ENCODE measurements around the gene PSKH1. TPM values are rescaled to one million over a fixed set of nuclear protein-coding genes. Genes with fewer than 3 reads are reported as not detected.
A peak's percentile ranks its signal among the peaks of the same experiment; 100 is the strongest.

The PSKH1 gene
- total RNA-seq, result 10 to 100 TPM; 15.4 to 20.1 TPM

- H3K27ac Mint-ChIP-seq, result peak within 1 kb of the TSS; percentile 92 to 95
- H3K4me1 Mint-ChIP-seq (ENCODE audit: low read depth in 2 of 2), result peaks cover 18 to 20% of the 10 kb centered on the region in 2 donors
- DNase-seq (ENCODE audit: low spot score) (peak; percentile 95), ATAC-seq (peak; percentile 99 to 100)
- H3K36me3 Mint-ChIP-seq, result no peaks in the 10 kb centered on the region
- peak within 1 kb of the TSS; percentile 97 for H3K4me3 Mint-ChIP-seq
- H3K27me3 Mint-ChIP-seq, result no peaks in the 10 kb centered on the region
- no peaks in the 10 kb centered on the region for H3K9me3 Mint-ChIP-seq
These were observed at the start of gene PSKH1 for GRCh38 chr16:67892899-67893742. PSKH1 (plus strand) TSS chr16:67893254; CDS start chr16:67908750, 15,496 bp downstream.

GRCh38 chr16:67843343-67843765 is 49.7 kb upstream of the PSKH1 start:
- Mint-ChIP-seq H3K9me3 (no peaks in the 10 kb centered on the region), H3K27me3 (no peaks in the 10 kb centered on the region), H3K36me3 (no peaks in the 10 kb centered on the region), H3K4me1 (ENCODE audit: low read depth in 2 of 2) (peaks cover 27 to 31% of the 10 kb centered on the region in 2 donors), H3K27ac (peak overlapping the region; percentile 86 to 90), H3K4me3 (peak overlapping the region; percentile 92)
- DNase-seq (ENCODE audit: low spot score) (no peak), ATAC-seq (no peak)

GRCh38 chr16:67844497-67844896 is 48.6 kb upstream of the PSKH1 start:
- DNase-seq (ENCODE audit: low spot score), result no peak
- Mint-ChIP-seq H3K9me3 (no peaks in the 10 kb centered on the region), H3K27me3 (no peaks in the 10 kb centered on the region), H3K27ac (no peak overlapping the region), H3K4me1 (ENCODE audit: low read depth in 2 of 2) (peaks cover 30 to 36% of the 10 kb centered on the region in 2 donors), H3K36me3 (no peaks in the 10 kb centered on the region), H3K4me3 (no peak overlapping the region)
- no peak for ATAC-seq

- Mint-ChIP-seq H3K4me3 (peak overlapping the region; percentile 95), H3K27me3 (no peaks in the 10 kb centered on the region), H3K4me1 (ENCODE audit: low read depth in 2 of 2) (peaks cover 30 to 36% of the 10 kb centered on the region in 2 donors), H3K9me3 (no peaks in the 10 kb centered on the region), H3K27ac (peak overlapping the region; percentile 95 to 97), H3K36me3 (no peaks in the 10 kb centered on the region)
- ATAC-seq (no peak), DNase-seq (ENCODE audit: low spot score) (no peak)
These were observed 47.6 kb upstream of the PSKH1 start for GRCh38 chr16:67845291-67846062.

GRCh38 chr16:67846063-67846319 is 47.1 kb upstream of the PSKH1 start:
- H3K9me3 Mint-ChIP-seq, result no peaks in the 10 kb centered on the region
- H3K4me3 Mint-ChIP-seq, result peak overlapping the region; percentile 95
- H3K36me3 Mint-ChIP-seq, result no peaks in the 10 kb centered on the region
- DNase-seq (ENCODE audit: low spot score) (no peak), ATAC-seq (no peak)
- H3K27ac Mint-ChIP-seq, result peak overlapping the region; percentile 95 to 97
- H3K4me1 Mint-ChIP-seq (ENCODE audit: low read depth in 2 of 2), result peaks cover 30 to 36% of the 10 kb centered on the region in 2 donors
- H3K27me3 Mint-ChIP-seq, result no peaks in the 10 kb centered on the region

GRCh38 chr16:67846320-67847063 is 46.6 kb upstream of the PSKH1 start, which contains the start of gene NUTF2:
NUTF2 (plus strand) TSS chr16:67846933; CDS start chr16:67865131, 18,198 bp downstream.
- no peaks in the 10 kb centered on the region for H3K9me3 Mint-ChIP-seq
- H3K4me3 Mint-ChIP-seq, result peak within 1 kb of the TSS; percentile 95
- peak within 1 kb of the TSS; percentile 95 to 97 for H3K27ac Mint-ChIP-seq
- DNase-seq (ENCODE audit: low spot score) (peak; percentile 96), ATAC-seq (peak; percentile 85 to 88)
- H3K4me1 Mint-ChIP-seq (ENCODE audit: low read depth in 2 of 2), result peaks cover 28 to 33% of the 10 kb centered on the region in 2 donors
- no peaks in the 10 kb centered on the region for H3K36me3 Mint-ChIP-seq
- no peaks in the 10 kb centered on the region for H3K27me3 Mint-ChIP-seq

- Mint-ChIP-seq H3K4me1 (ENCODE audit: low read depth in 2 of 2) (peaks cover 24 to 30% of the 10 kb centered on the region in 2 donors), H3K27me3 (no peaks in the 10 kb centered on the region), H3K9me3 (no peaks in the 10 kb centered on the region), H3K4me3 (peak within 1 kb of the TSS; percentile 95), H3K36me3 (no peaks in the 10 kb centered on the region), H3K27ac (peak within 1 kb of the TSS; percentile 95 to 97)
- ATAC-seq (peak; percentile 63 to 70), DNase-seq (ENCODE audit: low spot score) (no peak)
These were observed 45.8 kb upstream of the PSKH1 start, which contains the start of gene CENPT for GRCh38 chr16:67847064-67847861. CENPT (minus strand) TSS chr16:67847693; CDS start chr16:67833859, 13,834 bp downstream.

GRCh38 chr16:67848118-67848517 is 44.9 kb upstream of the PSKH1 start:
- peak overlapping the region; percentile 72 to 97 for H3K27ac Mint-ChIP-seq
- peak overlapping the region; percentile 95 for H3K4me3 Mint-ChIP-seq
- H3K36me3 Mint-ChIP-seq, result no peaks in the 10 kb centered on the region
- no peaks in the 10 kb centered on the region for H3K27me3 Mint-ChIP-seq
- DNase-seq (ENCODE audit: low spot score) (no peak), ATAC-seq (no peak)
- H3K4me1 Mint-ChIP-seq (ENCODE audit: low read depth in 2 of 2), result peaks cover 23 to 28% of the 10 kb centered on the region in 2 donors
- H3K9me3 Mint-ChIP-seq, result no peaks in the 10 kb centered on the region

GRCh38 chr16:67853670-67854069 is 39.4 kb upstream of the PSKH1 start:
- Mint-ChIP-seq H3K4me3 (no peak overlapping the region), H3K27me3 (no peaks in the 10 kb centered on the region), H3K4me1 (ENCODE audit: low read depth in 2 of 2) (peaks cover 20 to 29% of the 10 kb centered on the region in 2 donors), H3K27ac (no peak overlapping the region), H3K9me3 (no peaks in the 10 kb centered on the region), H3K36me3 (no peaks in the 10 kb centered on the region)
- no peak for DNase-seq (ENCODE audit: low spot score)
- ATAC-seq, result no peak

- ATAC-seq (no peak), DNase-seq (ENCODE audit: low spot score) (no peak)
- Mint-ChIP-seq H3K27ac (no peak overlapping the region), H3K27me3 (no peaks in the 10 kb centered on the region), H3K9me3 (no peaks in the 10 kb centered on the region), H3K36me3 (no peaks in the 10 kb centered on the region), H3K4me3 (no peak overlapping the region), H3K4me1 (ENCODE audit: low read depth in 2 of 2) (peaks cover 17 to 32% of the 10 kb centered on the region in 2 donors)
These were observed 37.3 kb upstream of the PSKH1 start for GRCh38 chr16:67855789-67856188.

- H3K9me3 Mint-ChIP-seq, result no peaks in the 10 kb centered on the region
- peaks cover 28 to 43% of the 10 kb centered on the region in 2 donors for H3K4me1 Mint-ChIP-seq (ENCODE audit: low read depth in 2 of 2)
- H3K4me3 Mint-ChIP-seq, result no peak overlapping the region
These were observed 36.0 kb upstream of the PSKH1 start for GRCh38 chr16:67856927-67857546.

GRCh38 chr16:67857547-67858233 is 35.4 kb upstream of the PSKH1 start:
- H3K27me3 Mint-ChIP-seq, result no peaks in the 10 kb centered on the region
- peak overlapping the region; percentile 69 to 78 for H3K27ac Mint-ChIP-seq
- no peak for DNase-seq (ENCODE audit: low spot score)
- H3K4me3 Mint-ChIP-seq, result no peak overlapping the region
- peaks cover 28 to 46% of the 10 kb centered on the region in 2 donors for H3K4me1 Mint-ChIP-seq (ENCODE audit: low read depth in 2 of 2)
- ATAC-seq, result peak; percentile 75 to 87
- no peaks in the 10 kb centered on the region for H3K36me3 Mint-ChIP-seq
- no peaks in the 10 kb centered on the region for H3K9me3 Mint-ChIP-seq

More at GRCh38 chr16:67856927-67857546, 36.0 kb upstream of the PSKH1 start:
- peak overlapping the region; percentile 69 to 78 for H3K27ac Mint-ChIP-seq
- no peak for DNase-seq (ENCODE audit: low spot score)
- no peaks in the 10 kb centered on the region for H3K36me3 Mint-ChIP-seq
- no peaks in the 10 kb centered on the region for H3K27me3 Mint-ChIP-seq
- no peak for ATAC-seq

All from natural killer cell treated with Interleukin-12 subunit alpha and Interleukin-12 subunit beta and Interleukin-15 and Interleukin-18, amount 100 ng/mL, for 72 hours (primary cell).